IMR-90 (cell line): ENCODE measurements around the gene VPS11. TPM values are rescaled to one million over a fixed set of nuclear protein-coding genes. Genes with fewer than 3 reads are reported as not detected.

Source experiments
- ATAC-seq: fragments of 200-7000 bp; cut with Tn5 transposase; 2 replicates; pipeline ENCODE4 v1.9.1; 2020; ENCODE audit warnings: low read depth, mild to moderate bottlenecking, moderate library complexity
- BruUV-seq: library from RNA; stranded (reverse); fragments of 400-500 nt; replicated peaks from 2 replicates; lab custom pipeline; 2021; lab: Mats Ljungman, UMichigan
- CTCF ChIA-PET: fragments of 300-600 bp; formaldehyde crosslinking; extraction: SDS; loops from one replicate; lab custom pipeline; 2021; ENCODE audit warnings: antibody characterized with exemption; lab: Yijun Ruan, JAX
- POLR2A ChIA-PET: fragments of 300-600 bp; sonication (Branson Sonifier 250); formaldehyde crosslinking; loops from one replicate; lab custom pipeline; 2022; ENCODE audit warnings: antibody characterized with exemption; ENCODE audit not compliant: unreplicated experiment; lab: Charles Lee
- DNase-seq: peaks from one replicate; pipeline ENCODE4 v3.0.0; 2013
- H2AFZ ChIP-seq: replicated peaks from 2 replicates; pipeline ENCODE3; 2013; ENCODE audit warnings: low read length, mild to moderate bottlenecking; ENCODE audit not compliant: poor library complexity
- H2AK5ac ChIP-seq: 2 replicates; pipeline ENCODE4 v1.6.1; 2013; ENCODE audit warnings: low read depth, low read length, inconsistent platforms
- H2AK9ac ChIP-seq: replicated peaks from 2 replicates; pipeline ENCODE3; 2013; ENCODE audit warnings: mild to moderate bottlenecking, low read depth, low read length, moderate library complexity; ENCODE audit not compliant: poor library complexity
- H2BK120ac ChIP-seq: 2 replicates; pipeline ENCODE4 v1.6.1; 2013; ENCODE audit warnings: low read depth, low read length, inconsistent platforms
- H2BK15ac ChIP-seq: 3 replicates; pipeline ENCODE4 v1.6.1; 2013; ENCODE audit warnings: low read depth, low read length, inconsistent platforms
- H2BK20ac ChIP-seq: 2 replicates; pipeline ENCODE4 v1.6.1; 2013; ENCODE audit warnings: low read depth, mild to moderate bottlenecking, inconsistent platforms, low read length, moderate library complexity
- H2BK5ac ChIP-seq: 2 replicates; pipeline ENCODE4 v1.6.1; 2013; ENCODE audit warnings: mild to moderate bottlenecking, low read depth, low read length, inconsistent platforms; ENCODE audit not compliant: poor library complexity, severe bottlenecking
- H3K14ac ChIP-seq: replicated peaks from 2 replicates; pipeline ENCODE4 v1.6.1; 2013; ENCODE audit warnings: low read depth, low read length, inconsistent platforms
- H3K18ac ChIP-seq: 2 replicates; pipeline ENCODE4 v1.6.1; 2013; ENCODE audit warnings: low read depth, low read length, control low read depth
- H3K23ac ChIP-seq: 2 replicates; pipeline ENCODE4 v1.6.1; 2013; ENCODE audit warnings: low read depth, low read length, inconsistent platforms
- H3K27ac ChIP-seq: 2 replicates; pipeline ENCODE4 v1.5.1; 2013; ENCODE audit warnings: mild to moderate bottlenecking, control low read depth, low read length; ENCODE audit not compliant: insufficient read depth
- H3K27me3 ChIP-seq: 2 replicates; pipeline ENCODE4 v1.6.1; 2013; ENCODE audit warnings: low read length; ENCODE audit not compliant: control insufficient read depth, insufficient read depth
- H3K36me3 ChIP-seq: 2 replicates; pipeline ENCODE4 v1.6.1; 2013; ENCODE audit warnings: low read length, mixed read lengths; ENCODE audit not compliant: control insufficient read depth, insufficient read depth
- H3K4ac ChIP-seq: 2 replicates; pipeline ENCODE4 v1.6.1; 2013; ENCODE audit warnings: low read depth, low read length, inconsistent platforms
- H3K4me1 ChIP-seq: 2 replicates; pipeline ENCODE4 v1.6.1; 2013; ENCODE audit warnings: low read length, mixed read lengths; ENCODE audit not compliant: control insufficient read depth, insufficient read depth
- H3K4me2 ChIP-seq: 2 replicates; pipeline ENCODE4 v1.6.1; 2013; ENCODE audit warnings: low read depth, mild to moderate bottlenecking, control low read depth, low read length, moderate library complexity
- H3K4me3 ChIP-seq: 2 replicates; pipeline ENCODE4 v1.5.1; 2013; ENCODE audit warnings: low read depth, mild to moderate bottlenecking, control low read depth, low read length, moderate library complexity; ENCODE audit not compliant: insufficient read depth
- H3K56ac ChIP-seq: 2 replicates; pipeline ENCODE4 v1.6.1; 2013; ENCODE audit warnings: low read length, inconsistent platforms; ENCODE audit not compliant: insufficient read depth; ENCODE audit errors: extremely low read depth
- H3K79me1 ChIP-seq, 2 experiments: 2 replicates each; pipeline ENCODE4 v1.6.1; 2013; ENCODE audit warnings: low read length in 2 of 2, inconsistent platforms in 1 of 2, low read depth in 1 of 2
- H3K9ac ChIP-seq: 2 replicates; pipeline ENCODE4 v1.6.1; 2013; ENCODE audit warnings: low read depth, low read length, control low read depth
- H3K9me1 ChIP-seq: 2 replicates; pipeline ENCODE4 v1.6.1; 2013; ENCODE audit warnings: low read length, inconsistent platforms; ENCODE audit not compliant: insufficient read depth
- H3K9me3 ChIP-seq: 2 replicates; pipeline ENCODE4 v1.6.1; 2013; ENCODE audit warnings: low read length; ENCODE audit not compliant: control insufficient read depth, insufficient read depth
- H4K20me1 ChIP-seq: 2 replicates; pipeline ENCODE4 v1.6.1; 2013; ENCODE audit warnings: low read length, inconsistent platforms; ENCODE audit not compliant: insufficient read depth
- H4K5ac ChIP-seq: 2 replicates; pipeline ENCODE4 v1.6.1; 2013; ENCODE audit warnings: mild to moderate bottlenecking, low read depth, low read length, control low read depth
- H4K8ac ChIP-seq, 2 experiments: 2 replicates each; pipeline ENCODE4 v1.6.1; 2013; ENCODE audit warnings: low read depth in 2 of 2, low read length in 2 of 2, control low read depth in 1 of 2, inconsistent platforms in 1 of 2
- H4K91ac ChIP-seq: 2 replicates; pipeline ENCODE4 v1.6.1; 2013; ENCODE audit warnings: low read depth, low read length, inconsistent platforms; ENCODE audit not compliant: insufficient read depth
- RCOR1 ChIP-seq: IDR thresholded peaks from 2 replicates; pipeline ENCODE4 v1.6.1; 2012; ENCODE audit warnings: mild to moderate bottlenecking, low read length, improper control_type of control experiment; ENCODE audit not compliant: insufficient replicate concordance
- SMC3 ChIP-seq: fragments of 150-350 bp; IDR thresholded peaks from 2 replicates; pipeline ENCODE4 v1.6.1; 2016; ENCODE audit warnings: low read depth, mild to moderate bottlenecking, antibody characterized with exemption, low read length, moderate library complexity
- WGBS, 2 experiments: methylation state at CpG; one replicate each; pipeline versions ENCODE4 v1.1.5 to v1.1.7; 2013; ENCODE audit warnings: missing lambda C conversion rate in 2 of 2; ENCODE audit not compliant: insufficient read length in 1 of 2; ENCODE audit errors: extremely low coverage in 2 of 2; 5-methylcytosine and 5-hydroxymethylcytosine counted together
- dilution Hi-C: fragments of 300-500 bp; cut with HindIII; formaldehyde crosslinking; loops from one replicate; pipeline ENCODE4 v1.14.3; 2018; ENCODE audit warnings: low sequenced_read_pairs; ENCODE audit not compliant: unreplicated experiment
- in situ Hi-C: fragments of 300-500 bp; cut with MboI; formaldehyde crosslinking; loops from 3 replicates; pipeline ENCODE4 v1.14.3; 2019; ENCODE audit warnings: low sequenced_read_pairs, inconsistent platforms, mixed read lengths
- intact Hi-C: fragments of 100-400 bp; cut with micrococcal nuclease; formaldehyde crosslinking; loops from 2 replicates; pipeline ENCODE4 v1.10.0; 2022
- polyA plus RNA-seq, 3 experiments: library from polyadenylated mRNA; depleted of rRNA; stranded (reverse); fragments of >200 nt; gene quantifications; 2 replicates each; pipeline ENCODE4 v1.2.3, GENCODE V29; 2012; ENCODE audit warnings: low replicate concordance in 1 of 3
- total RNA-seq: library from RNA; depleted of rRNA; stranded (reverse); fragments of >200 nt; gene quantifications from 2 replicates; pipeline ENCODE4 v1.2.3, GENCODE V29; 2012
- TF ChIP-seq, protein P1 (sequence below): conservative IDR thresholded peaks from 2 replicates; pipeline ENCODE4 v1.5.1; 2012; ENCODE audit warnings: mild to moderate bottlenecking, low read depth, low read length, improper control_type of control experiment
- TF ChIP-seq, protein P2 (sequence below): fragments of 150-350 bp; IDR thresholded peaks from 2 replicates; pipeline ENCODE4 v1.6.1; 2016; ENCODE audit warnings: low read depth, mild to moderate bottlenecking, low read length, moderate library complexity, borderline replicate concordance

The VPS11 gene
- total and polyA plus RNA-seq, 2 of the 4 experiments (the other 2 are of a cell fraction) = 19.7 to 30.5 TPM

DNA sequence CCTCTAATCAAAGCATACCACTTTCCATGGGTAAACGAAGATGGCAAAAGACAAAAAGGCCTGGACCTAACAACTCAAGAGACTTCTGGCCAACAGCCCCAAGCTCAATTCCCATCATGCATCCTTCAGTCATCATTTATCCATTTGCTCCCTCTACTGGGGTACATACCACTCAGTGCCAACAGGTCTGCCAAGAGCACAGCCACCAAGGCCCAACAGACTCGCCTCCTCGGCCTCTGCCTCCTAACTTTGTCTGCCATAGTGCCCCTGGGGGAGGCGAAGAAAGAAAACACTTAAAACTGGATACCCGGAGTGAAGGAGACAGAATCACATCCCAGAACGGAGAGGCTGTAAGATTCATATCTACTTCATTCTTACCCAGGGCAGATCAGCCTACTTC lies 11.7 kb upstream of the VPS11 start:
- 0 out of 2 replicates have a peak, but pooled peaks cover 5% of the 10 kb centered on the region for H4K20me1 ChIP-seq
- TF ChIP-seq, protein P1, sequence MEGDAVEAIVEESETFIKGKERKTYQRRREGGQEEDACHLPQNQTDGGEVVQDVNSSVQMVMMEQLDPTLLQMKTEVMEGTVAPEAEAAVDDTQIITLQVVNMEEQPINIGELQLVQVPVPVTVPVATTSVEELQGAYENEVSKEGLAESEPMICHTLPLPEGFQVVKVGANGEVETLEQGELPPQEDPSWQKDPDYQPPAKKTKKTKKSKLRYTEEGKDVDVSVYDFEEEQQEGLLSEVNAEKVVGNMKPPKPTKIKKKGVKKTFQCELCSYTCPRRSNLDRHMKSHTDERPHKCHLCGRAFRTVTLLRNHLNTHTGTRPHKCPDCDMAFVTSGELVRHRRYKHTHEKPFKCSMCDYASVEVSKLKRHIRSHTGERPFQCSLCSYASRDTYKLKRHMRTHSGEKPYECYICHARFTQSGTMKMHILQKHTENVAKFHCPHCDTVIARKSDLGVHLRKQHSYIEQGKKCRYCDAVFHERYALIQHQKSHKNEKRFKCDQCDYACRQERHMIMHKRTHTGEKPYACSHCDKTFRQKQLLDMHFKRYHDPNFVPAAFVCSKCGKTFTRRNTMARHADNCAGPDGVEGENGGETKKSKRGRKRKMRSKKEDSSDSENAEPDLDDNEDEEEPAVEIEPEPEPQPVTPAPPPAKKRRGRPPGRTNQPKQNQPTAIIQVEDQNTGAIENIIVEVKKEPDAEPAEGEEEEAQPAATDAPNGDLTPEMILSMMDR = peak; percentile 17; the same call in 1 of the 2 replicates
- TF ChIP-seq, protein P2, sequence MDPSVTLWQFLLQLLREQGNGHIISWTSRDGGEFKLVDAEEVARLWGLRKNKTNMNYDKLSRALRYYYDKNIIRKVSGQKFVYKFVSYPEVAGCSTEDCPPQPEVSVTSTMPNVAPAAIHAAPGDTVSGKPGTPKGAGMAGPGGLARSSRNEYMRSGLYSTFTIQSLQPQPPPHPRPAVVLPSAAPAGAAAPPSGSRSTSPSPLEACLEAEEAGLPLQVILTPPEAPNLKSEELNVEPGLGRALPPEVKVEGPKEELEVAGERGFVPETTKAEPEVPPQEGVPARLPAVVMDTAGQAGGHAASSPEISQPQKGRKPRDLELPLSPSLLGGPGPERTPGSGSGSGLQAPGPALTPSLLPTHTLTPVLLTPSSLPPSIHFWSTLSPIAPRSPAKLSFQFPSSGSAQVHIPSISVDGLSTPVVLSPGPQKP = no peak
- TF ChIP-seq RCOR1 (no peak), SMC3 (no peak)
- in situ Hi-C loops = no loop called here
- no peaks in the 10 kb centered on the region for H3K27me3 ChIP-seq
- H3K14ac ChIP-seq = peak overlapping the region; percentile 94
- POLR2A ChIA-PET = interaction anchor here (1.5 kb wide), 1 partner anchor 12 kb away, joined by 4 read pairs; the partner anchor contains the start of gene VPS11
- WGBS, 2 experiments = no CpG with 5 or more reads among the region's 6 CpGs
- H2AFZ ChIP-seq = peak overlapping the region; percentile 16
- no peak overlapping the region for H4K91ac ChIP-seq
- H2BK120ac ChIP-seq = no peak overlapping the region
- H3K23ac ChIP-seq = peak overlapping the region; percentile 52
- H3K4me1 ChIP-seq = peaks cover 4% of the 10 kb centered on the region; the same call in 1 of the 2 replicates
- H3K36me3 ChIP-seq = peaks cover 42% of the 10 kb centered on the region
- no peak overlapping the region for H2BK15ac ChIP-seq
- H3K4me3 ChIP-seq = peak overlapping the region; percentile 87
- H2BK5ac ChIP-seq = no peak overlapping the region
- no TSS peak for BruUV-seq
- H4K5ac ChIP-seq = no peak overlapping the region
- ATAC-seq (no peak), DNase-seq (peak; percentile 37)
- intact Hi-C loops = no loop called here
- peak overlapping the region; percentile 61 for H2AK5ac ChIP-seq
- H3K9me1 ChIP-seq = peaks cover 9% of the 10 kb centered on the region
- H3K9ac ChIP-seq = peak overlapping the region; percentile 64
- peak overlapping the region; percentile 59 to 78; a peak in 2 of 4 replicates for H4K8ac ChIP-seq
- H3K9me3 ChIP-seq = no peaks in the 10 kb centered on the region
- CTCF ChIA-PET = no interaction called here
- H3K4ac ChIP-seq = peak overlapping the region; percentile 87; the same call in 1 of the 2 replicates
- H2AK9ac ChIP-seq = peak overlapping the region; percentile 97
- no peak overlapping the region for H2BK20ac ChIP-seq
- no peak overlapping the region for H3K56ac ChIP-seq
- no peak overlapping the region for H3K18ac ChIP-seq
- peaks cover 17 to 51% of the 10 kb centered on the region in 2 experiments for H3K79me1 ChIP-seq
- peak overlapping the region; percentile 74 for H3K27ac ChIP-seq
- dilution Hi-C loops = no loop called here
- peak overlapping the region; percentile 83 for H3K4me2 ChIP-seq
